ENCODE data around the gene RTP2.

RTP2 gene

DNA sequence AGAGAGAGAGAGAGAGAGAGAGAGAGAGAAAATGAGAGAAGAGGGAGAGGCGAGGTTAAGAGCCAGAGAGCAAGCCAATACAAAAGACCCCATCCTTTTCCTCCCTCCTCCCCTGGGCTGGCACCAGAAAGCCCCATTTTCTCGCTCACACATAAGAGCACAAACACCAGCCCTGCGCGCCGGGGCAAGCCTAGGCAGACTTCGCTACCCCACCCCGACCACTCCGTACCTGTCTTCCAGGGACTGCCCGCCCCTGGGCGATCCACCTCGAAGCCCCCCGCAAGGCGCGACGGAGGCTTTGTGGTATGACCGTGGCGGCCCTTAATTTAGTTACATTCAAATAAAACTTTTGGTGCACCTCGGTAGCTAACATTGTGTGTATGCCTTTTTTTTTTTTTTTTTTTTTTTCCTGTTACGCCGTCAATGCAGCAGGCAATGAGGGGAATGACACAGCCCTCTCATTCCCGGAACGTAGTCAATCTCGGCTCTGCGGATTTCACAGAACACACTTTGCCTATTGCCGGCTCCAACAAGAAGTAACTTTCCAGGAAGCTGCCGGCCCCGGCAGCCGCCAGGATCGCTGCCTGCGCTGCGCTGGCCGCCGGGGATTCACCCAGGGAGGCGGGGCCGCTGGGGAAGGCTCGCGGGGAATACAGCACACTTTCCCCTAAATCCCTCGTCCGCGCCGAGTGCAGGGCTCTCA, 35.2 kb upstream of the RTP2 start:
- TF ChIP-seq, protein P1, sequence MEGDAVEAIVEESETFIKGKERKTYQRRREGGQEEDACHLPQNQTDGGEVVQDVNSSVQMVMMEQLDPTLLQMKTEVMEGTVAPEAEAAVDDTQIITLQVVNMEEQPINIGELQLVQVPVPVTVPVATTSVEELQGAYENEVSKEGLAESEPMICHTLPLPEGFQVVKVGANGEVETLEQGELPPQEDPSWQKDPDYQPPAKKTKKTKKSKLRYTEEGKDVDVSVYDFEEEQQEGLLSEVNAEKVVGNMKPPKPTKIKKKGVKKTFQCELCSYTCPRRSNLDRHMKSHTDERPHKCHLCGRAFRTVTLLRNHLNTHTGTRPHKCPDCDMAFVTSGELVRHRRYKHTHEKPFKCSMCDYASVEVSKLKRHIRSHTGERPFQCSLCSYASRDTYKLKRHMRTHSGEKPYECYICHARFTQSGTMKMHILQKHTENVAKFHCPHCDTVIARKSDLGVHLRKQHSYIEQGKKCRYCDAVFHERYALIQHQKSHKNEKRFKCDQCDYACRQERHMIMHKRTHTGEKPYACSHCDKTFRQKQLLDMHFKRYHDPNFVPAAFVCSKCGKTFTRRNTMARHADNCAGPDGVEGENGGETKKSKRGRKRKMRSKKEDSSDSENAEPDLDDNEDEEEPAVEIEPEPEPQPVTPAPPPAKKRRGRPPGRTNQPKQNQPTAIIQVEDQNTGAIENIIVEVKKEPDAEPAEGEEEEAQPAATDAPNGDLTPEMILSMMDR (IDR thresholded peaks at IDR 0.05; ENCODE audit: low read depth, low read length): no peak
- peak overlapping the region; percentile 58 for H3K4me3 ChIP-seq (ENCODE audit: low read depth, low read length)

DNA sequence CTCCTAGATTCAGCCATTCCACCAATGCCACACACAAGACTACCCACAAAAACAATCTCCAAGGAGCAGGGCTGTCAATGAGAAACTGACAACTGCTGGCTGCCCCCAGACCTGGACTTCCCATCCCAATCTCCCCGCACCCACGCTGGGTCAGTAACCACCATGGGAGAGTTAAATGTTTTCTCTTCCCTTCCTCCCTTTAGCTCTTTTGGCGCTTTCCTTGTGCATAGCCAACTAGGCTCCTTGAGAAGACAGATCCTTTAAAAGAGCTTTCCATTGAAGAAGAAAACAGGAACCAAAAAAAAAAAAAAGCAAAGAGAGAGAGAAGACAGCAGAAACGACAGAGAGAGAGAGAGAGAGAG, 34.6 kb upstream of the RTP2 start:
- TF ChIP-seq, protein P1 (IDR thresholded peaks at IDR 0.05; ENCODE audit: low read depth, low read length): no peak
- H3K4me3 ChIP-seq (ENCODE audit: low read depth, low read length): peak overlapping the region; percentile 58

DNA sequence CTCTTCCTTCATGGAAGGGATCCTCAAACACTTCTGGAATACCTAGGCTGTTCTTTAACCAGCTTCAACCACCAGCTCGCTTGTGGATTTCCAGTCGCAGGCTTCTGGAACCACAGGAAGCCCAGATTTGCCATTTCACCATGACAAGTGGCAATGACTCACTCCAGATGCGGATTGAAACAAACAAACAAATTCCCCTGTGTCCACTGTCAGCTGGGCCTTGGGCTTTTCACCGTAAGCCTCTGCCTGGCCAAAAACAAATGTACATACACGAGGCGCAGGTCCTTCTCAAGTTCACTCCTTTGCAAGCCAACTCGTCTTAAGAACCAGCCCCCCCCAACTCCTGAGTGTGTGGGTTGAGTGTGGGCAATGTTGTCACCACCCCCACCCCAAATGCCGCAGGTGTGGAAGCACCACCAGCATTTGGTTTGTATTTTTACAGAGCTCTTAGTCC, 34.1 kb upstream of the RTP2 start:
- TF ChIP-seq, protein P1 (IDR thresholded peaks at IDR 0.05; ENCODE audit: low read depth, low read length): no peak
- H3K4me3 ChIP-seq (ENCODE audit: low read depth, low read length): no peak overlapping the region

DNA sequence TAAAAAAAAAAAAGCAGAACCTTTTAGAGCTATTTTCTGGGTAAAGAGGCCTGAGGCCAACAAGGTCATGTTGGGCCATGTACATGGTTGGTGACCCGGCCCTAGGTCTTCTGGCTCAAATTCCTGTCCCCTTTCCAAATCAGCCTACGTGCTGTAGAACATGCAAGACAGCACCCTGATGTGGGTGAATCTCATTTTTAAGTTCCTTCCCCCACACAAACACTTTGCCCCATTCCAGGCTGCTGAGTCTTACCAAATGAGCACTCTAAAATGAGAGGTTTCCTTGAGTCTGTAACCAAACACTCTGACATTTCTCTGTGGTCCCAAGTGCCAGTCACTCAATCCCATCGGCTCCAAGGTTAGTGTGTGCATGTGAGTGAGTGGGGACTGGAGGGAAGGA, 33.5 kb upstream of the RTP2 start:
- H3K4me3 ChIP-seq (ENCODE audit: low read depth, low read length): no peak overlapping the region
- TF ChIP-seq, protein P1 (IDR thresholded peaks at IDR 0.05; ENCODE audit: low read depth, low read length): no peak

DNA sequence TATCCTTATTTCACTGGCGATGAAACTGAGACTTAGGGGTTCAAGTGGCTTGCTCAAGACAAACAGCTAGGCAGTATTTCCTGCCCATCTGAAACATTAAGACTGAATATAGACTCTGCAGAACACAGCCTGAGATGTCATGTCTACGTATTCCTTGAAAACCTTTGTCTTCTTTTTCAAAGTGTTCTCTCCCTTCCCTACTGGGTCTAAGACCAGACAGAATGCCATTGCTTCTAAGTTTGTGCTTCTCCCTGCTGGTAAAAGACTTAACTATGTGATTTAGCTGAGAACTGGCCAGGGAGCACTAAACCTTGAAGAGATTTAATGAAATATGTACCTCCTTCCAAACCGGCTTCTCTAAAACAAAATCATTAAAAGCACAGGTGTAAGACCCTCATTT, 33.0 kb upstream of the RTP2 start:
- H3K4me3 ChIP-seq (ENCODE audit: low read depth, low read length): no peak overlapping the region
- TF ChIP-seq, protein P1 (IDR thresholded peaks at IDR 0.05; ENCODE audit: low read depth, low read length): no peak

DNA sequence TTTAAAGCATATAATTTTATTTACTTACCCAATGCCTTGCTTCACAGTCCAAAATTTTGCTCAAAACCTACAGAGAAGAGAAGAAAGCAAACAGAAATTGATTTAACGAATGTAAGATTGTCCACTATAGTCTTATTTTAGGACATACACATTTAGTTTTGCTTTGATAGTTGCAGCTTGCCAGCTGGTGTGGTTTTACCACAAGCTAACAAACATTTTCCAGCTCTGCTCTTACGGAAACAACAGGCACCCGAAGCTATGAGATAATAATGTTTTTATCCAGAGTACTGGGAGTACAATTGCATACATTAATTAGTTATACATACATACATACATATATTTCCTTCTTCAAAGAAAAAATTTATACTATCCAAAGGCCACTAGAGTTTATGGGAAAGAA, 32.5 kb upstream of the RTP2 start:
- TF ChIP-seq, protein P1 (IDR thresholded peaks at IDR 0.05; ENCODE audit: low read depth, low read length): no peak

DNA sequence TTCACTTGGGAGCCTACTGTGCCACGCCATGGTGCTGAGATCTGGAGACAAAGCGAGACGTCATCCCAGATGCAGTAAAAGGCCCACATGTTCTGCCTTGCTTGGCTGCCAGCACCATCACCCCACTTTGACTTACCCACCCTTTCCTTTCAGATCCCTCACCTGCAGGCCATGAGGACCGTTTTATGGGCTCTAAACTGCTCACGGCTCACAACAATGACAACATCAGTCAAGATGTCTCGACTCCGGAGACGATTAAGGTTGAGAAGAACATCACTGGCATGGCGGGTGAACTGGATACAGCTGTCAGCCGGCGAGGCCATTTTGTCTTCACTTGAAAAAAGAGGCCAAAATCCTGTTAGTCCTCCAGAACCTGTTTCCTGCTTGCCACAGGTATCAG, 31.0 kb upstream of the RTP2 start:
- TF ChIP-seq, protein P1 (IDR thresholded peaks at IDR 0.05; ENCODE audit: low read depth, low read length): no peak
- no peak overlapping the region for H3K4me3 ChIP-seq (ENCODE audit: low read depth, low read length)

More for the DNA sequence above, 32.5 kb upstream of the RTP2 start:
- H3K4me3 ChIP-seq (ENCODE audit: low read depth, low read length): no peak overlapping the region

All from WI38 (cell line).